Hepatocyte (in vitro differentiated cells): ENCODE results near the gene ZNF771. TPM values are rescaled to one million over a fixed set of nuclear protein-coding genes. Genes with fewer than 3 reads are reported as not detected.

Experiments
- DNase-seq: peaks from one replicate; pipeline ENCODE4 v3.0.0-alpha.2; 2016; ENCODE audit warnings: low spot score
- H2AFZ ChIP-seq: fragments of 200-600 bp; sonication (generic); 2 replicates; pipeline ENCODE4 v1.6.0; 2016; ENCODE audit warnings: antibody characterized with exemption, mild to moderate bottlenecking
- H3K27ac ChIP-seq: fragments of 200-600 bp; sonication (generic); 2 replicates; pipeline ENCODE4 v1.5.1; 2016; ENCODE audit warnings: mild to moderate bottlenecking
- H3K27me3 ChIP-seq: fragments of 200-600 bp; sonication (generic); 2 replicates; pipeline ENCODE4 v1.6.1; 2016
- H3K36me3 ChIP-seq: fragments of 200-600 bp; sonication (generic); replicated peaks from 2 replicates; pipeline ENCODE4 v1.5.1; 2016; ENCODE audit warnings: low read depth; ENCODE audit not compliant: insufficient read depth
- H3K4me1 ChIP-seq: fragments of 200-600 bp; sonication (generic); 2 replicates; pipeline ENCODE4 v1.5.1; 2016; ENCODE audit warnings: mild to moderate bottlenecking, moderate library complexity; ENCODE audit not compliant: insufficient read depth
- H3K4me2 ChIP-seq: fragments of 200-600 bp; sonication (generic); 2 replicates; pipeline ENCODE4 v1.6.0; 2016
- H3K4me3 ChIP-seq: fragments of 200-600 bp; sonication (generic); 2 replicates; pipeline ENCODE4 v1.5.1; 2016; ENCODE audit warnings: mild to moderate bottlenecking
- H3K79me2 ChIP-seq: fragments of 200-600 bp; sonication (generic); 2 replicates; pipeline ENCODE4 v1.6.0; 2017; ENCODE audit warnings: mild to moderate bottlenecking
- H3K9me2 ChIP-seq: fragments of 200-600 bp; sonication (generic); replicated peaks from 2 replicates; pipeline ENCODE4 v1.6.0; 2017; ENCODE audit warnings: mild to moderate bottlenecking; ENCODE audit not compliant: insufficient read depth
- H3K9me3 ChIP-seq: fragments of 200-600 bp; sonication (generic); 2 replicates; pipeline ENCODE4 v1.5.1; 2016; ENCODE audit warnings: low read depth, mild to moderate bottlenecking
- H4K20me1 ChIP-seq: fragments of 200-600 bp; sonication (generic); 2 replicates; pipeline ENCODE4 v1.6.0; 2016; ENCODE audit warnings: mild to moderate bottlenecking; ENCODE audit not compliant: insufficient read depth, poor library complexity, severe bottlenecking
- EZH2 ChIP-seq: fragments of 200-600 bp; sonication (generic); IDR thresholded peaks from 2 replicates; pipeline ENCODE4 v1.6.1; 2016; ENCODE audit warnings: antibody characterized with exemption, mild to moderate bottlenecking, borderline replicate concordance
- EZH2phosphoT487 ChIP-seq: fragments of 200-600 bp; sonication (generic); IDR thresholded peaks from one replicate; pipeline ENCODE4 v1.6.1; 2018; ENCODE audit warnings: antibody characterized with exemption, mild to moderate bottlenecking, low read depth, moderate library complexity; ENCODE audit not compliant: unreplicated experiment, severe bottlenecking
- WGBS: methylation state at CpG from one replicate; pipeline ENCODE4 v1.1.6; 2016; ENCODE audit warnings: low lambda C conversion rate; ENCODE audit errors: missing lambda C conversion rate; 5-methylcytosine and 5-hydroxymethylcytosine counted together
- polyA plus RNA-seq: library from polyadenylated mRNA; unstranded; fragments of >200 nt; fragmentation: Nextera tagmentation; extraction: Ambion mirVana; gene quantifications from 2 replicates; pipeline ENCODE4 v1.2.1, GENCODE V29; 2016
- total RNA-seq: library from RNA; depleted of rRNA; stranded (reverse); fragments of >200 nt; gene quantifications from 2 replicates; pipeline ENCODE4 v1.2.3, GENCODE V29; 2014
- TF ChIP-seq, protein P1 (sequence below): fragments of 200-600 bp; sonication (generic); IDR thresholded peaks from 2 replicates; pipeline ENCODE4 v1.5.1; 2016; ENCODE audit warnings: antibody characterized with exemption, mild to moderate bottlenecking; ENCODE audit not compliant: poor library complexity

ZNF771 gene
- total and polyA plus RNA-seq, 2 experiments from 2014 or later = 12.4 to 23.6 TPM

- Histone ChIP-seq H3K4me2 (no peak overlapping the region), H3K79me2 (peaks cover 13% of the 10 kb centered on the region), H4K20me1 (no peaks in the 10 kb centered on the region), H2AFZ (no peak overlapping the region), H3K36me3 (peaks cover 4% of the 10 kb centered on the region), H3K9me2 (no peaks in the 10 kb centered on the region), H3K9me3 (peaks cover 14% of the 10 kb centered on the region), H3K27me3 (no peaks in the 10 kb centered on the region), H3K4me1 (peaks cover 7% of the 10 kb centered on the region), H3K4me3 (no peak overlapping the region), H3K27ac (no peak overlapping the region)
- WGBS = 90% methylated on average over 6 of the region's 6 CpGs
- TF ChIP-seq EZH2phosphoT487 (no peak), EZH2 (no peak)
- TF ChIP-seq, protein P1, sequence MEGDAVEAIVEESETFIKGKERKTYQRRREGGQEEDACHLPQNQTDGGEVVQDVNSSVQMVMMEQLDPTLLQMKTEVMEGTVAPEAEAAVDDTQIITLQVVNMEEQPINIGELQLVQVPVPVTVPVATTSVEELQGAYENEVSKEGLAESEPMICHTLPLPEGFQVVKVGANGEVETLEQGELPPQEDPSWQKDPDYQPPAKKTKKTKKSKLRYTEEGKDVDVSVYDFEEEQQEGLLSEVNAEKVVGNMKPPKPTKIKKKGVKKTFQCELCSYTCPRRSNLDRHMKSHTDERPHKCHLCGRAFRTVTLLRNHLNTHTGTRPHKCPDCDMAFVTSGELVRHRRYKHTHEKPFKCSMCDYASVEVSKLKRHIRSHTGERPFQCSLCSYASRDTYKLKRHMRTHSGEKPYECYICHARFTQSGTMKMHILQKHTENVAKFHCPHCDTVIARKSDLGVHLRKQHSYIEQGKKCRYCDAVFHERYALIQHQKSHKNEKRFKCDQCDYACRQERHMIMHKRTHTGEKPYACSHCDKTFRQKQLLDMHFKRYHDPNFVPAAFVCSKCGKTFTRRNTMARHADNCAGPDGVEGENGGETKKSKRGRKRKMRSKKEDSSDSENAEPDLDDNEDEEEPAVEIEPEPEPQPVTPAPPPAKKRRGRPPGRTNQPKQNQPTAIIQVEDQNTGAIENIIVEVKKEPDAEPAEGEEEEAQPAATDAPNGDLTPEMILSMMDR = no peak
- DNase-seq = no peak
These were observed 32.4 kb downstream of the ZNF771 start for GRCh38 chr16:30439720-30440348.

DNA sequence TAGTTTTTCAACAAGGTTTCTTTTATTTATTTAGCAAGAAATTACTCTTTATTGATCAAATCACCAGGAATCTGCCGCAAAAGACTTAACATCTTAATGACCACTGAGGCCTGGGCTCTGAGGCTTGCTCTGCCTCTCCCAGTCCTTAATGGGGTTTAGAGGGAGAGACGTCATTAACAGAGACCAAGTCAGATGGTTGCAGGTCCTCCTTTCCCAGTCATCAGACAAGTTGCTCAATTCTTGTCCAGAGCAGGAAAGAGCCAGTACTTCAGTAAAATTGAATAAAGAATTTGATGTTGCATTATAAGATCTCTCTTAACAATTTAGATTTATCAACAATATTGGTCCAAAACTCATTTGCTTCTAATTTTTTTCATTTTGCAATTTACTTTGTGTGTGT, 36.2 kb downstream of the ZNF771 start:
- Histone ChIP-seq H3K79me2 (peaks cover 16% of the 10 kb centered on the region), H4K20me1 (no peaks in the 10 kb centered on the region), H3K4me1 (peaks cover 19% of the 10 kb centered on the region), H3K4me3 (no peak overlapping the region), H3K9me2 (no peaks in the 10 kb centered on the region), H3K9me3 (peaks cover 14% of the 10 kb centered on the region), H3K27ac (no peak overlapping the region), H3K27me3 (no peaks in the 10 kb centered on the region), H2AFZ (no peak overlapping the region), H3K4me2 (peak overlapping the region; percentile 95), H3K36me3 (peaks cover 4% of the 10 kb centered on the region)
- WGBS = 90% methylated on average over 2 of the region's 2 CpGs
- TF ChIP-seq, protein P1 = no peak
- TF ChIP-seq EZH2phosphoT487 (no peak), EZH2 (no peak)
- DNase-seq = no peak

- 96% methylated on average over 29 of the region's 29 CpGs for WGBS
These were observed 37.1 kb downstream of the ZNF771 start for GRCh38 chr16:30444231-30445148.

More at GRCh38 chr16:30444231-30445148, 37.1 kb downstream of the ZNF771 start:
- Histone ChIP-seq H3K79me2 (peaks cover 16% of the 10 kb centered on the region), H3K9me2 (no peaks in the 10 kb centered on the region), H3K27ac (peak overlapping the region; percentile 96), H3K4me3 (peak overlapping the region; percentile 73), H4K20me1 (no peaks in the 10 kb centered on the region), H3K27me3 (no peaks in the 10 kb centered on the region), H3K4me1 (peaks cover 19% of the 10 kb centered on the region), H3K36me3 (peaks cover 4% of the 10 kb centered on the region), H3K4me2 (peak overlapping the region; percentile 95), H3K9me3 (peaks cover 14% of the 10 kb centered on the region), H2AFZ (peak overlapping the region; percentile 69)
- no peak for DNase-seq
- no peak for TF ChIP-seq EZH2phosphoT487
- no peak for TF ChIP-seq EZH2
- TF ChIP-seq, protein P1 = no peak
